NCI-H1417 treated with DMSO at 0.1 percent for 48 hours (cell line): Measurements from ENCODE around the gene NCKAP1.
"Not testable (repeated sequence)": the region's sequence is repeated elsewhere in the genome, so short reads cannot be mapped to it uniquely, and the experiment has no call there.

Source experiments
- DNase-seq: peaks from one replicate; lab custom pipeline; 2025; lab: John Stamatoyannopoulos, UW

NCKAP1 gene

DNA sequence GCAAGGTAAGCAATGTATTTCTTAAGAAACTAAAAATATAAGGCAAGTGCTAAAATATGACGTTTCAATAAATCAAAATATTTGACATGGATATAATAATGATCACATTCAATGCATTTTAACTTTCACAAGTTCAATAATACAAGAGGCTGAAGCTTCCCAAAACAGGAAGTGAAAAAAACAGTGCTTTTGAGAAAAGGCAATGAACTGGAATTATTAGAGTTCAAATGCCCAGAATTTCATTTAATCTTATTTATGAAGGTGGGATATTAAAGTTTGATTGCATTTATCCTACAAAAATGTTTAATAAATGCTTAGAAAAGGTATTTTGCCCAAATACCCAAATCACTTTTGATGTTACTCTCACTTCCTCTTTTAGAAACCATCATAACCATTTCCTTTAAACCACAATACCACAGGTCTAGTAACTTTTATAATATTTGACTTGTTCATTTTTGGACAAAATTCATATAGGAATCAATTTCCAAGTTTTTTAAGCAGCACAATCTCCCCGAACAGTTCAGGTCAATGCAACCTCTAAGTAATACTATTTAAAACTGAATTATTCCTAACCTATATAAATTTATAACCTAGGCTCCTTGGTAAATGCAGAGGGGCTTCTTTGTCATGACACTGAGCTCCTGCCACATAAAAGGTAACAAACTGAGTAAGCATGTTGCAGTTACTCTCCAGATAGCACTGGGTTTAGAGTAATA is 2.1 kb downstream of the NCKAP1 start:
- no peak for DNase-seq

DNA sequence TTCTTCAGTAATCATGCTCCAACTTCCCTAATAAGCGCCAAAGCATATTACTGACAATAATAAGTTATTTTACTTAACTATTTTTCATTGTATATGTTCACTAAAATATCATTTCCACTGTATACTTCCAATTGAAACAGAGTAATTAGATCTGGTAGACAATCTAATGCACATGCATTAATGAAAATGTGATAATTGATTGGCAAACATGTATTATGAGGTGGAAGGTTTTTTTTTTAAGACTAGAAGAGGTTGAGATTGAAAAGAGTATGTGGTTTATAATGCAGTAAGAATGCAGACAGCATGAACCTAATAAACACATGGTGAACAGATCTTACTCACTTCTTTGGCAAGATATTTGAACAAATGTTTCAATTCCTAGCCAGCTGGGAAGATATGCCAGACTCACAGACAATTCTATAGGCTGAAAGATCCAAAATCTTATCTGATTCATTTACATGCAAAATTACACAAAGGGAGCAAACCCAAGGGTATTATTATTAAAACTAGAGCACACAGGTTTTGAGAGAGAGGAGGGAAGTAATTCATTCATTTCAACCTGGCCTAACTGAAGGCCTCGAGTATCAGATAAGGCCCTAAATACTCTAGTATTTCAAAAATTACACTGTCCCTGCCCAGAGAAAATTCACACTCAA is 2.8 kb downstream of the NCKAP1 start:
- DNase-seq = no peak

DNA sequence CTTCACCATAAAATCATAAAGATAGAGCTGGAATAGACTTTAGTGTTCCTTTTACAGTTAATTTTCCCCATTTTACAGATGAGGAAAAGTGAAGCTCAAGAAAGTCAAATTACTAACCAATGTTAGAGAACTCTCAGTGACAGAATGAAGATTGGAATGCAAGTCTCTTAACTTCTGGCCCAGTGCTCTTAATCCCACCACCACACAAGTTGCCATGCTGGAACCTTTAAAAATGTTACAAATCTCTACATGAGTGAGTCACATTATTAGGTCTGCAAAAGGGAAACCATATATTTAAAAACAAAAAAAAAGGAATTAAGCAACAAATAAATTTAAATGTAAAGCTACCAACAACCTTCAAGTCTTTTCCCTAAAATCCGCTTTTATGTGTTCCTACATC is 3.5 kb downstream of the NCKAP1 start:
- DNase-seq = no peak

DNA sequence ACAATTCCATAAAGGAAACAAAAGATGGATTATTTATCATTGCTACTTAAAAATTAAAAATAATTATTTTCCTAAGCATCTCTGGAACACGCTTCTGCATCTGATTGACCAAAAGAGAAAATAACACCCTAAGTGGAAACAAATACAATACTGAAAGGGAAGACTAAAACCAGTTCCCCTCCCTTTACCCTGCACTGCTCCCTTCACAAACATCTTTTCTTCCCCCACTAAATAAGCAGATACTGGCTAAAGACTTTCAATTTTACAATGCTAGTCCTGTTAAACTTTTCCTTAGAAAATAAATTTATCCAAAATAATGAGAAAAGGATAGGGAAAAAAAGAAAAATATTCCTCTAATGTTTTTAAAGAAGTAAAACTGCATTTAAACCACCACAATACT is 4.3 kb downstream of the NCKAP1 start:
- DNase-seq = no peak

DNA sequence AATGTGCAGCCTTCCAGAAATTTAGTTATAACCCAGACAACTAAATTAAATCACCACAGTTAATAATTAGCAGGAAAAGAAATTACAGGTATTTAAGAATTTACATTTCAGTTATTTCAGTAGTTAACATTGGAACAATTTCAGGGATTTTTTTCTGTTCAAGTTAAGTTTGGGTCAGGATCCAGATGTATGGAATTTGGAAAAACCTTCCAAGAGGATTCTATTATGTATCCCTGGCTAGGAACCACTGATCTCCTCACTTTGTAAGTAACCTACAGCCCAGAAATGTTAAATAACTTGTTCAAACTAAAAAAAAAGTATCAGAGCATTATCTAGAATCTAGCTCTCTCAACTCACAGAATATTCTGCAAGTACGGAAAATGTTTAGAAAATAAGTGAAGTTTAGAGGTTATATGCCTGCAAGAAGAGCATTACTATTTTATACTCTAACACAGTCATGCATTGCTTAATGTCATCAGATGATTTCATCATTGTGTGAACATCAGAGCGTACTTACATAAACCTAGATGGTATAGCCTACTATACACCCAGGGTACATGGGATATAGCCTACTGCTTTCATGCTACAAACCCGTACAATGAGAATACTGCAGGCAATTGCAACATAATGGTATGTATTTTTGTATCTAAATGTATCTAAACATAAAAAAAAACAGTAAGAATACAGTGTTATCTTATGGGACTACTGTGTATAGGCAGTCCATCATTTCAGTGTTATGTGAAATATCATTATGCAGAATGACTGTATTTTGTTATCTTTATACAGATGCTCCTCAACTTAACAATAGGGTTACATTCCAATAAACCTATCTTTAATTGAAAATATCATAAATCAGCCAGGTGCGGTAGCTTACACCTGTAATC is 6.1 kb downstream of the NCKAP1 start:
- DNase-seq = no peak

DNA sequence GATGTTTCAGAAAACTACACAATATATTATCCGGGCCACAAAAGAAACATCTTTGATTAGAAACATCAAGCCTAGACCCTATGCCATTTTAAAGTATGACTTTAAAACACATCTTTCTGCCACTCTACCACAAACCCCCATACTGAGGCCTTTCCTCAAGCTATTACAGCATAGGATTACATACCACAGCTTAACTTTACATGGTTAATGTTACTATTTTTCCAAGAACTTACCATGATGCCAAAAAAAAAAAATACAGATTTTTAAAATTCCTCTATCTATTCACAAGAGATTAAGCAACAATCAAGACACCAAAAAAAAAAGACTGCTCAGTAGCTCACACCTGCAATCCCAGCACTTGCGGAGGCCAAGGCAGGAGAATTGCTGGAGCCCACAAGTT is 9.0 kb downstream of the NCKAP1 start:
- DNase-seq = no peak

DNA sequence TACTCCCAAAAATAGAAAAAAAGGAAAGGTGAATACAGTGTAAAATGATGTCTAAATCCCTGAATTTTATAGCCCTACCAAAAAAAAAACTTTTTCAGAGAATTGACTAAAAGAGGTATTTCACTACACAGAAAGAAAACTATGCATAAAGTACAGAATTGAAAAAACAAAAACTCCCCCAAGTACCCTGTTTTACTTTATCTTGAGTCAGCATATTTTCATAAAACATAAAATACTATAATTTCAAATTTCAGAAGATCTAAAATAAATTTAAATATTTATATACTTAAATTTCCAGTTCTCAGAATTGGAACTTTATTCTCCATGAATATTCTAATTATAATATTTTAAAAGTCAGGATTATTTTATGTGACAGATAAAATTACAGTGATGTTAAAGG is 10.1 kb downstream of the NCKAP1 start:
- DNase-seq = no peak

DNA sequence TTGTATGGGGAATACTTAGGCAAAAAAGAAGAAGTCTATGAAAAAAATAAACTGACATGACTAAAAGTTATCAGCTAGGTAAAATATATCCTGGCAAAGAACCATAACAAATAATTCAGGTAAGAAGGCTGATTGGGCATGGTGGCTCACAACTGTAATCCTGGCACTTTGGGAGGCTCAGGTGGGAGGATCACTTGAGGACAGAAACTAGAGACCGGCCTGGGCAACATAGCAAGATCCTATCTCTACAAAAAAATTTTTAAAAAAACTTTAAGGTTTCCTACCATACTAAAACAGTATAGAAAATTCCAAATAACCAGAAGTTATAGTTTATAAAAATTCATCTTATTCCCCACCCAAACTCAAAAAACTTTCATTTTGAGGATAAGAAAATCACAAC is 10.8 kb downstream of the NCKAP1 start:
- DNase-seq = no peak

DNA sequence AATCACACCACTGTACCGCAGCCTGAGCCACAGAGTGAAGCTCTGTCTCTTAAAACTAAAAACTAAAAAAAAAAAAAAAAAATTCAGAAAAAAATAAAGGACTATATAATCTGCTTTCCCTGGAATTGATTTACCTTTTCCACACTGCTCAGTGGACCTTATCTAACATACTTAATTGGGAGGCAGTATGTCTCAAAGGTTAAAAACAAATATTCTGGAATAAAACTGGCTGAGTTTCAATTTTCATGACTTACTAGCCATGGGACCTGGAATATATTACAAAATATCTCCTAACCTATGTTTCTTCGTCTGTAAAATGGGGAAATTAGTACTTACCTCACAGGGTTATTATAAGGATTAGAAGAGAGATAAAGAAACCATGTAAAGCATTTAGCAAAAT is 11.8 kb downstream of the NCKAP1 start:
- DNase-seq = no peak

DNA sequence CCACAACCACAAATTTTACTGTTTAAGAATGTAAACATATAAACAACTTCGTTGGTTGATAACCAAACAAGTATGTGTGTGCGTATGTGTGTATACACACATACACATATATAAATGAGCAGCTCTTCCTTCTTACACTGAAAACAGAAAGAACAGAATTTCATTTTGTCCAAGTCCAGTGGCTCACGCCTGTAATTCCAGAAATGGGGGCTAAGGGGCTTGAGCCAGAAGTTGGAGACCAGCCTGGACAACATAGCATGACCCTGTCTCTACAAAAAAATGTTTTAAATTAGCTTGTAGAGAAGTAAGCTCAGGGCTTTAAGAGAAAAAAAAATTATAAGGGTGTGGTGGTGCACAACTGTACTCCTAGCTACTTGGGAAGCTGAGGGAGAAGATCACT is 12.3 kb downstream of the NCKAP1 start:
- DNase-seq = no peak

DNA sequence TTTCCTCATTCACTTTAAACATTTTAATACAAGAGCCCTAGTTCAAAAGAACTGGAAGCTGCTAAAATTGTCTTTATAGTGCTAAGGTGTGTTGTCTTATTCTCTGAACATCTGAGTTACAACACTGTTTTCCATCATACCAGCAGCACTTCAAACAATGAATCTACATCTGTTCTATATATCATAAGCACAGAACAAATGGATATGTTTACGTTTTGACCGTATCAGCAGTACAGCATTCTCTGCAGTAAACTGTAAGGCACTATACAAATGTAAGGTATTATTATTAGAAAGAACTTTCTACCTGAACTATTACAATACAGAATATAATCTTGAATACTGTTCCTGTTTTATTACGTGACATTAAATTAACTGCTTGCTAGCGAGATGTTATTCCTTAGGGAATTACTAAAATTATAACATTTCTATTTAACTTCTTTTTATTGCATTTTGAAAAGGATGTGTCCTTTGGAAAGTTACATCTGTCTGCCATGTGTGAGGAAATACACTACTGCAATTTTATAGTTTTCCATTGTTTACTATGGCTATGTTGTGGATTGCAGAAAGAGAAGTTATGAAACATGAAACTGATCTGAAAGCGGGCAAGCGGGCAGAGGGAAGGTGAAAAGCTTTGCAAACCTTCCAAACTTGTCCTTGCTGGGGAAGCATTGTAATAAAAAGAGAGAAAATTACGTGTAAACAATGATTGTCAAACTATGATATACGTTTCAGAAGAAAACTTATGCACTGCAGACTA is 13.7 kb downstream of the NCKAP1 start:
- no peak for DNase-seq

DNA sequence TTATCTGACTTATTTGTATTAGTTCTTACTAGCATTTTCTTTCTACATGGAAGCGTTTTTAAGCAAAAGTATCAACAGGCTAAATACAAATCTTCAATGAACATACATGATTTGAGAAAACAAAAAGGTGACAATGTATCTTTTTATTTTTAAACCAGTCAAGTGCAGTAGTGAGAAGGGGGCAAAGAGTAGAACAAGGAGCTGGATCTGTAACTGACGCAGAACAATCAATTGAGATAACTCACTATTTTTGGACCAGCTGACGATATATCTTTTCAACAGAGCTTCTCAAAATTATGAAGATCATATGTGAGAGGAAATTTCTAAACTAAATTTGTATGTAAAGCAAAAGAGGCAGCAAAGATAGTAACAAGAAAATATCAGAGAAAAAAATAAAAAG is 15.5 kb downstream of the NCKAP1 start:
- DNase-seq = no peak

DNA sequence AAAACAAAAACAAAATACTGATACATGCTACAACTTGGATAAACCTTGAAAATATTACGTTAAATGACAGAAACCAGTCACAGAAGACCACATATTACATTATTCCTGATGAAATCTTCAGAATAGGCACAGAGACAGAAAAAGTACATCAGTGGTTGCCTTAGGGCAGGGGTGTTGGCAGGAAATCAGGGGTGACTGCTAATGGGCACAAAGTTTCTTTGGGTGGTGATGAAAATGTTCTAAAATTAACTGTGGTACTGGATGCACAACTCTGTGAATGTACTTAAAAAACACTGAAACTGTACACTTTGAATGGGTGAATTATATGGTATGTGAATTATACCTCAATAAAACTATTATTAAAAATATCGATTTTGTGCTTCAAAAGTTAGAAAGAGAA is 16.6 kb downstream of the NCKAP1 start:
- DNase-seq = no peak

DNA sequence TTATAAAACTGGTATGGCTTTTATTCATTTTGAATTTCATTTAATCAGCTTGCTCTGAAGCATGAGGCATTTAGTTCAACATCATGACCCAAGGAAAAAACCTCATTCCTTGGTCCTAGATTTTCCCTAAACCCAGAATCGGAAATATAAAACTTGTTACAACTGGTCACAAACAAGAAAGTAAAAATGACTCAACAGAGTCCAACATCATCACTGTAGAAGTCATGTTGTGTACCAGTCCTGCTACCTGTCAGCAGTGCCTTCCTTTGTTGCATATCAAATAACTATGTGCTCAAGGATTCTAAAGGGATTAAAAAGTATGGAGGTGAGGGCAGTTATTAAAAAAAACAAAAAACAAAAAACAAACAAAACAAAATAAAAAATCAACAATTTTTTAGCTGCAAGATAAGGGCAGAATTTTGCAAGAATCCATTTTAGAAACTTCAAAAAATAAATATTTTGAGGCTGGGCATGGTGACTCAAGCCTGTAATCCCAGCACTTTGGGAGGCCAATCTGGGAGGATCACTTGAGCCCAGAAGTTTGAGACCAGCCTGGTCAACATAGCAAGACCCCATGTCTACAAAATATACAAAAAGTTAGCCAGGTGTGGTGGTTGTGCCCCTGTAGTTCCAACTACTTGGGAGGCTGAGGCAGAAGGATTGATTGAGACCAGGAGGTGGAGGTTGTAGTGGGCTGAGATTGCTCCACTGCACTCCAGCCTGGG is 18.4 kb downstream of the NCKAP1 start:
- DNase-seq = no peak

DNA sequence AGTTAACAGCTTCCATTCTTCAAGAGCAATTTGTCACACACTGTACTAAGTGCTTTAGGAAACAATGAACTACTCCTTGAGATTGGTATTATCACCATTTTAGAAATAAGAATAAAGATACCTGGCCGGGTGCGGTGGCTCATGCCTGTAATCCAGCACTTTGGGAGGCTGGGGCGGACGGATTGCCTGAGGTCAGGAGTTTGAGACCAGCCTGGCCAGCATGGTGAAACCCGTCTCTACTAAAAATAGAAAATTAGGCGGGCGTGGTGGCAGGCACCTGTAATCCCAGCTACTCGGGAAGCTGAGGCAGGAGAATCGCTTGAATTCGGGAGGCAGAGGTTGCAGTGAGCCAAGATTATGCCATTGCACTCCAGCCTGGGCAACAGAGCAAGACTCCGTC is 20.4 kb downstream of the NCKAP1 start:
- DNase-seq = not testable (repeated sequence)

DNA sequence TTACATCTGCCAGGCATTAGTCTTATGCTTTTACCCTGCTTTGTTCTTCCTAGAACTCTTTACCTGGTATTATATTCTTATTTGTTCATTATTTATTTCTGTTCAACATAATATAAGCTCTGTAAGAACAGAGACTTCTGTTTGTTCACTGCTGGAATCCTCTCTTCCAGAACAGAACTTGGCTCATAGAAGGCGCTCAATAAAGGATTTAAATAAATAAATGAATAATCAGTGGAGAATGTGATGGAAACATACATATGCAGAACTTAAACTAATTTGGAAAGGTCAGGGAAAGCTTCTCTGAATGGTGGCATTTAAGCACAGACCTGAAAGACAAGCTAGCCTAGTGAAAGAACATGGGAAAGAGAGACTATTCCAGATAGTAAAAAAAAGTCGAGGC is 24.3 kb downstream of the NCKAP1 start:
- no peak for DNase-seq

DNA sequence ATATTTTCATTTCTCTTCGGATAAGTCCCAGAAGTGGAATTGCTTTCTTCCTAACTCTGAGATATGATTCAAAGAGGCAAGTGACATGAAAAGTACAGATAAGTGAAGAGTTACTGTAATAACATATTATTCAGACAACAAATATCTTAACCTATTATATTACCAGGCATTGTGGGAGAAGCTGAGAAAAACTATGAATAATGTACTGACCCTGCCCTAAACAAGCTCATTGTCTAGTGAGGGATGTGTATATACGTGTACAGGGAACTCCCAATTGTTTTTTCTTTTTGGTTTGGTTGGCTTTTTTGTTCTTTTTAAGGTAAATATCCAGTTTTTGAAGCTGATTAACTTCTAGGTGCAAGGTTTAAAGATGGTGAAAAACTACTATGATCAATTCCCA is 26.5 kb downstream of the NCKAP1 start:
- no peak for DNase-seq

DNA sequence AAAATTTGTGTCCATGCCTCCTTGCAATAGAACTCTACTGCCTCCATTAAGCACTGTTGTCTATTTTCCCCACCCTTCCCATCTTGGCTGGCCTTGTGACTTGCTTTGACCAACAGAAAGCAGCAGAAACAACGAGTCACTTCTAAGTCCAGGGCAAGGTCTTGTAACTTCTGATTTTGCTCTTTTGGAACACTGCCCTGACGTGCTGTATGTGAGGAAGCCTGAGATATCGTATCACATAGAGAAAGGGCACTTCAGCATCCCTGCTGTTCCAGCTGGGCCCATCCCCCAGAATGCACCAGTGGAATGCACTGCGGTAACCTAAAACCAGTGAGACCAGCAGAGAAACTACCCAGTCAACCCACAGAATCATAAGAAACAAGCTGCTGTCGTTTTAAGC is 28.1 kb downstream of the NCKAP1 start:
- DNase-seq = no peak

DNA sequence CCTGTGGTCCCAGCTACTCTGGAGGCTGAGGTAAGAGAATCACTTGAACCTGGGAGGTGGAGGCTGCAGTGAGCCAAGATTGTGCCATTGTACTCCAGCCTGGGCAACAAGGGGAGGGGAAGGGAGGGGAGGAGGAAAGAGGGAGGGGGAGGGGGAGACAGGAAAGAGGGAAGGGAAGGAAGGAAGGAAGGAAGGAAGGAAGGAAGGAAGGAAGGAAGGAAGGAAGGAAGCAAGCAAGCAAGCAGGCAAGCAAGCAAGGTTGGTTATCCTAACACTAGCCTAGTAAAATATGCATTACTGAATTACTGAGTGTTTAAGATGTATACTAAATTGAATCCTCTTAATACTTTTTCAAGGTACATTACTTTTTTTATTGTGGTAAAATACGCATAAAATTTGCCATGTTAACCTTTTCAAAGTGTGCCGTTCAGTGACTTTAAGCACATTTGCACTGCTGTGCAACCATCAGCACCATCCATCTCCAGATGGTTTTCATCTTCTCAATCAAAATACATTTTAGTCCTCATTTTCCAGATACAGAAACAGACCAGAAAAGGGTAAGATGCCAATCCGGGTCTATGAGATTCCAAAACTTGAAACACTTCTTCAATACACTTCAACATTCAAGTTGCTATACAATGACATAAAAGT is 28.9 kb downstream of the NCKAP1 start:
- DNase-seq = no peak

DNA sequence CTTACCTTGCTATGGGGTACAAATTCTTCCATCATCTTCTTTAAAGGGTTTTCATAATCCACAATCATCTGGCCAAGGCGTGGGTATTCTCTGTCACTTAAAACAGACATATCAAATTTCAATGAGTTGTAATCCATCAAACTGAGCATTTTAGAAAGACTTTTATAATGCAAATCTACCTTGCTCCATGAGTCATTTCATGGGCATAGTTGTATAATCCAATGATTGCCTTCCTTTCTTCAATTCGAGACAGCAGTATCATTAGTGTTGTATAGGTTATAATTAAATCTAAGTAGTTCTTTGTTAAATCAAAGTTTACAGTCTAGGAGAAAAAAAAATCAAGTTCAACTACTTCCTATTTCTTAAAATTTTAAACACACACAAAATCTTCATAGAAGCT is 36.3 kb downstream of the NCKAP1 start:
- DNase-seq = no peak

DNA sequence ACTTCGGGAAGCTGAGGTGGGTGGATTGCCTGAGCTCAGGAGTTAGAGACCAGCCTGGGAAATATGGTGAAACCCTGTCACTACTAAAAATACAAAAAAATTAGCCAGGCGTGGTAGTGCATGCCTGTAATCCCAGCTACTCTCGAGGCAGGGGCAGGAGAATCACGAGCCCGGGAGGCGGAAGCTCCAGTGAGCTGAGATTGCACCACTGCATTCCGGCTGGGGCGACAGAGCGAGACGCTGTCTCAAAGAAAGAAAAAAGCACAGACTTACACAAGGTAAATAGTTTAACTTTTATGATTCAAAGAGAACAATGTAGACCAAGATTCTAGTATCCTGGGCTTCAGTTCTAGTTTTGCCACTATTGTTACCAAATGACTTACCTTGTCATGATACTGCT is 37.4 kb downstream of the NCKAP1 start:
- DNase-seq = no peak
